Omental fat pad (tissue), 4 donors: ENCODE measurements around the gene VDAC1. TPM values are rescaled to one million over a fixed set of nuclear protein-coding genes. Genes with fewer than 3 reads are reported as not detected.
"Not testable (repeated sequence)": the region's sequence is repeated elsewhere in the genome, so short reads cannot be mapped to it uniquely, and the experiment has no call there.

ENCODE experiments used
- ATAC-seq: fragments of 150-250 bp; one replicate; pipeline ENCODE4 v1.9.1; 2016; ENCODE audit warnings: mild to moderate bottlenecking, moderate library complexity; ENCODE audit not compliant: low FRiP score
- DNase-seq: peaks from one replicate; pipeline ENCODE4 v3.0.0-alpha.2; 2019; ENCODE audit warnings: low spot score
- total RNA-seq, 4 donors: library from RNA; depleted of rRNA; stranded (reverse); fragments of >200 nt; gene quantifications; one replicate each; pipeline ENCODE4 v1.1.0, GENCODE V29; 2016
- TF ChIP-seq, protein P1 (sequence below), 3 donors: fragments of 450-650 bp; IDR thresholded peaks; one replicate each; pipeline ENCODE4 v1.5.1; 2016 to 2017; ENCODE audit warnings: antibody characterized with exemption in 3 of 3, mild to moderate bottlenecking in 3 of 3, moderate library complexity in 2 of 3

The VDAC1 gene
- total RNA-seq, 4 donors from 2014 or later, result 83.4 to 182 (median 150) TPM

GRCh38 chr5:133957080-133957479 is 47.7 kb downstream of the VDAC1 start:
- DNase-seq (no peak), ATAC-seq (no peak)
- TF ChIP-seq, protein P1, sequence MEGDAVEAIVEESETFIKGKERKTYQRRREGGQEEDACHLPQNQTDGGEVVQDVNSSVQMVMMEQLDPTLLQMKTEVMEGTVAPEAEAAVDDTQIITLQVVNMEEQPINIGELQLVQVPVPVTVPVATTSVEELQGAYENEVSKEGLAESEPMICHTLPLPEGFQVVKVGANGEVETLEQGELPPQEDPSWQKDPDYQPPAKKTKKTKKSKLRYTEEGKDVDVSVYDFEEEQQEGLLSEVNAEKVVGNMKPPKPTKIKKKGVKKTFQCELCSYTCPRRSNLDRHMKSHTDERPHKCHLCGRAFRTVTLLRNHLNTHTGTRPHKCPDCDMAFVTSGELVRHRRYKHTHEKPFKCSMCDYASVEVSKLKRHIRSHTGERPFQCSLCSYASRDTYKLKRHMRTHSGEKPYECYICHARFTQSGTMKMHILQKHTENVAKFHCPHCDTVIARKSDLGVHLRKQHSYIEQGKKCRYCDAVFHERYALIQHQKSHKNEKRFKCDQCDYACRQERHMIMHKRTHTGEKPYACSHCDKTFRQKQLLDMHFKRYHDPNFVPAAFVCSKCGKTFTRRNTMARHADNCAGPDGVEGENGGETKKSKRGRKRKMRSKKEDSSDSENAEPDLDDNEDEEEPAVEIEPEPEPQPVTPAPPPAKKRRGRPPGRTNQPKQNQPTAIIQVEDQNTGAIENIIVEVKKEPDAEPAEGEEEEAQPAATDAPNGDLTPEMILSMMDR (IDR thresholded peaks at IDR 0.05), result no peak

DNA sequence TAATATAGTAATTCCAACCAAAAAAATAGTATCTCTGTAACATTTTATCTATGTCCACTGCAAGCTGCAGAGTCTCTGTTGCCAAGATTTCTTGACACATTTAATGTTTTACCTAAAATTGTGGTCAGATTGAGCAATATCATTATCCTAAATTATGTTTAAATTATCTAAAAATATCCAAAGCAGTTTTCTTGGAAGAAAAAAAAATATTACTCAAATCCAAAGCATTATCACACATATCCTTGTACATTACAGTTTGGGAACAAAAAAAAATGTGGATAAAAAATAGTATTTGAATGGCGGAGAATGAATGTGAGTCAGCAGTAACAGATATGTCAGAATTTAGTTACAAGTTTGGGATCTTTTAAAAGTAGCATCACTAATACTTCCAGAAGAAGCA is 48.6 kb downstream of the VDAC1 start:
- not testable (repeated sequence) for ATAC-seq

DNA sequence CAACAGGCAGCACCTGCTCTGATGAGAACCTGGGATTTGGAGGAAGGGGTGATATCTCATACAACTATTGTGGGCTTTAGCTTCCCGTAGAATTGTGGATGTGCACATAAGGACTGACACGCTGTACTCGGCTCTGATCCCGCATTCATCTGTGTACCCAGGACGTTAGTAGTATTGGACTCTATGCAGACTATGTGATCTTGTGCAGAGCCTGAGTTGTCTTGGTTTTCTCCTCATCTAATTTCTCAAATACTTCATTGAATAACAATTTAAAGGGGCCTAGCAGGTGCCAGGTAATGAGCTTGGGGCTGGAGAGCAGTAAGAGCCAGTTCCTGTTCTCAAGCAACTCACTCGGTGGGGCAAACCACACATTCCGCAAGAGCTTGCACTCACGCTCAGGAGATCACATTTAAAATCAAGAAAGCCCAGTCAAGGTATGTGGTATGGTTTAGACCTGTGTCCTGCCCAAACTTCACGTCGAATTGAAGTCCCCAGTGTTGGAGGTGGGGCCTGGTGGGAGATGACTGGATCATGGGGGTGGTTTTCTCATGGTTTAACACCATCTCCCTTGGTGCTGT is 51.1 kb downstream of the VDAC1 start:
- DNase-seq (no peak), ATAC-seq (peak; percentile 42)
- TF ChIP-seq, protein P1 (IDR thresholded peaks at IDR 0.05), result no peak

More for the DNA sequence above, 48.6 kb downstream of the VDAC1 start:
- DNase-seq, result not testable (repeated sequence)

GRCh38 chr5:133952729-133953567 is 51.8 kb downstream of the VDAC1 start:
- TF ChIP-seq, protein P1 (IDR thresholded peaks at IDR 0.05), result no peak
- DNase-seq (no peak), ATAC-seq (peak; percentile 96)

DNA sequence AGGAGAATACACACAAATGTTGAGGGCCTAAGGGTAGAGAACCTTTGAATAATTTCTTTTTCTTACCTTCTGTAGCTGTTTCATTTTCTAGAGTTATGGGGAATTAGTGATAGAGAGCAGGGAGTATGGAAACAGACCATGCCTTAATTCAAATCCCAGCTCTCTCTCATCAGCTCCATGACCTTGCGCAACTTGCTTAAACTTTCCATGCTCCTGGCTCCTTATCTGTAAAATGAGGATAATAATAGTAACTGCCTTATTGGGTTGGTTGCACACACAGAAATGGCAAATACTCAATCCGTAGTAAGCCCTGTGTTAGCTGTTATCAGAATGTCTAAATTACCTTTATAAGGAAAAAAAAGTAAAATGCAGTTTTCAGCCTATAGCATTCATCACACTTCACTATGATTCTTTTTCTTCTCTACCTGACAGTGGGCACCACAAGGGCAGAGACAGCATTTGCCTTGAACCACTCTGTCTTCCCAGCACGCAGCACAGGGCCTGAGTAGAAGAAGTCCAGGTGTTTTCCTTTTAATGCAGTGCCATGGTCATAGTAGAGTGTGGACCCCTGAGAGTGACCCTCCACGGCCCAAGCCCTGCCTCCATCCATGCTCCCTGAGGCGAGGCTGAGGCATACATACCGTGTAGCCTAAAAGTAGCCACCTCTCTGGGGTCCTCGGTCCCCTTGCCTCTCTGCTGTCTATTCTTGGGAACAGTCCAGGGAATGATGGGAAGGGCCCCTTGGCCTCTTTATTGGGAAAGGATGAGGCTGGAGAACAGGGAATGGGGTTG is 53.8 kb downstream of the VDAC1 start:
- no peak for DNase-seq
- TF ChIP-seq, protein P1 (IDR thresholded peaks at IDR 0.05), result no peak
- no peak for ATAC-seq

- TF ChIP-seq, protein P1 (IDR thresholded peaks at IDR 0.05), result no peak
- DNase-seq, result no peak
- ATAC-seq, result no peak
Measured at GRCh38 chr5:133948721-133949120, 56.1 kb downstream of the VDAC1 start.

DNA sequence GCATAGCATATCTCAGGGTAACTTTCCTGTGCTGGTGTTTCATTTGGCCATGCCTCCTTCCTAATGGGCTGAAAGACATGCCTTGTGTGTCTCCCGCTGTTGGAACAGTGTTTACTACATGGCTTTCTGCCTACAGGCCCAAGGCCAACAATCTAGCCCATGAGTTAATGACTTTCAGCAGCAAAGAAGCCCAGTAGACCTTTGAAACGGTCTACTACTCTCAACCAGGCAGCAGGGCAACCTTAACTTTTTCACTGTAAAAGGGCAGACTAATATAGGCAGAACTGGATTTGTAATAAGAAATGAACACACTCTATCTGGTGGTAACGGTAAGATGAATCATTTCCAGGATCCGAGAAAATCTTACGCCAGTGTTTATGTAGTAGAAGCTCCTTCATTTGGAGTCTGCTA is 57.3 kb downstream of the VDAC1 start:
- DNase-seq (no peak), ATAC-seq (no peak)
- TF ChIP-seq, protein P1 (IDR thresholded peaks at IDR 0.05), result no peak
